ENCODE measurements around the gene PLCB1. TPM values are rescaled to one million over a fixed set of nuclear protein-coding genes. Genes with fewer than 3 reads are reported as not detected.

The PLCB1 gene
- total and polyA plus RNA-seq, 10 of the 15 experiments (the other 5 are each of a cell fraction or from before 2014, with no cell fraction given), result 0.05 to 5.3 (median 0.17) TPM; not detected in 1

DNA sequence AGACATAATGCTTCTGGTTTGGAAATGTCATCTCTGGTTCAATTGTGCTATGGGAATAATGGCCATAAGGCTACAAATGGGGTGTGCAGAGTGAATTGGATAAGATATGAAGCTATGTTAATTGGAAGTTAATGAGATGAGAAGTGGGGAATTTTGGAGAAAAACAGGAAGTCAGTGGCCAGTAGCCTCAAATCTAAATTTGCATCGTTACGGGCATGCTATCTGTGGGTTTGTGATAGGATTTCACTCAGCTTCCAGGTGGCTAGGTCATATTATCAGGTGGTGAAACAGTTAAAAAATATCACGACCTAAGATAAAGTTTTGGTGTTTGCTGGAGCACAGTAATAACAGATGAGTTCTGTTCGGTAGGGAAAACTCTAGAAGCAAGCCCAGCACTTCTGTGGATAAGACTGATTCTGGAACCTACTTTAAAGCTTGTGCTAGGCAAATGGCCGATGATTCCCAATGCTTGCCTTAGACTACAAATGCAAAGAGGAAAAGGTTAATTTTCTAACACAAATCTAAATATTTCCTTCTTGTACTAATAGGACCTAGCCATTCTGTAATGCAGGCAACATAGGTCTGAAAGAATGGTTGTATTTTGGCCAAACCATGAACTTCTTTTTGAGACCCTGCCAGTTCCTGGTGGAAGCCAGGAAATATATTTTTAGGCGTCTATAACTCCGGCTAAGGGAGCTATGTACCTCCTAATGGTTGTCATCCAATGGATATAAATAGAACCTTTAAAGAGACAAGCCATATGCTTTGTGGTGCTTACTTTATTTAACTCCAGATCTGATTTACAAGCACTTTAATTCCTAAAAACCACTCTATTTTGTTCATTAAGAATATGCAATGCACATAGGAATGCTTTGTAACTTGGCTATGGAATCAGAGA is 111.0 kb downstream of the PLCB1 start:
- no peaks in the 10 kb centered on the region for H3K9me3 ChIP-seq (replicated peaks; ENCODE audit: control insufficient read depth, insufficient read depth, low read length)
- 22% methylated on average over 7 of the region's 7 CpGs for WGBS (ENCODE audit: insufficient coverage, insufficient replicate concordance, low lambda C conversion rate, missing lambda C conversion rate)
- in situ Hi-C loops (cut with MboI), result no loop called here
- H3K4me2 ChIP-seq (ENCODE audit: control insufficient read depth, insufficient read depth), result no peak overlapping the region
- ATAC-seq (no peak), DNase-seq (ENCODE audit: low read depth, low spot score) (no peak), FAIRE-seq (no peak)
- H3K4me3 ChIP-seq, result no peak overlapping the region
- TF ChIP-seq E2F4 (IDR thresholded peaks at IDR 0.05; ENCODE audit: low read depth, low read length) (no peak), SPI1 (IDR thresholded peaks at IDR 0.05; ENCODE audit: borderline replicate concordance, insufficient read depth, low read depth, low read length) (peak; percentile 67; the same call in 1 of the 2 replicates)
- no peak overlapping the region for H3K9ac ChIP-seq (ENCODE audit: control insufficient read depth, insufficient read depth, low read length)
- H3K79me2 ChIP-seq (ENCODE audit: control insufficient read depth, insufficient read depth, low read length), result no peaks in the 10 kb centered on the region
- no peak overlapping the region for H3K27ac ChIP-seq (ENCODE audit: control insufficient read depth, insufficient read depth)
- H3K27me3 ChIP-seq (replicated peaks in 1 of 2; ENCODE audit: control insufficient read depth in 2 of 2, insufficient read depth in 2 of 2, low read length in 1 of 2), result no peaks in the 10 kb centered on the region; a peak in 1 of 4 replicates
- H2AFZ ChIP-seq (ENCODE audit: control insufficient read depth, low read depth, low read length), result no peak overlapping the region
- POLR2A ChIA-PET, result no interaction called here
- no TSS peak for BruUV-seq (replicated peaks)
- no peaks in the 10 kb centered on the region for H4K20me1 ChIP-seq (ENCODE audit: control insufficient read depth, insufficient read depth)
- RAD21 ChIA-PET (ENCODE audit: unreplicated experiment), result interaction anchor here (0.8 kb wide), 1 partner anchor 10 kb away, joined by 4 read pairs; no protein-coding TSS in a partner anchor
- H3K36me3 ChIP-seq (ENCODE audit: control insufficient read depth in 2 of 2, insufficient read depth in 2 of 2, low read length in 1 of 2), result no peaks in the 10 kb centered on the region
- intact Hi-C loops (cut with micrococcal nuclease; ENCODE audit: unreplicated experiment), result no loop called here
- SMC1A ChIA-PET (ENCODE audit: uncharacterized antibody, unreplicated experiment), result interaction anchor here (0.7 to 2.0 kb wide), 2 partner anchors 13 to 134 kb away, joined by 3 to 7 read pairs; no protein-coding TSS in a partner anchor
- H3K4me1 ChIP-seq (ENCODE audit: control insufficient read depth, insufficient read depth, low read length), result no peaks in the 10 kb centered on the region
- CTCF ChIA-PET, result interaction anchor here (1.3 kb wide), 1 partner anchor 479 kb away, joined by 3 read pairs; no protein-coding TSS in a partner anchor

DNA sequence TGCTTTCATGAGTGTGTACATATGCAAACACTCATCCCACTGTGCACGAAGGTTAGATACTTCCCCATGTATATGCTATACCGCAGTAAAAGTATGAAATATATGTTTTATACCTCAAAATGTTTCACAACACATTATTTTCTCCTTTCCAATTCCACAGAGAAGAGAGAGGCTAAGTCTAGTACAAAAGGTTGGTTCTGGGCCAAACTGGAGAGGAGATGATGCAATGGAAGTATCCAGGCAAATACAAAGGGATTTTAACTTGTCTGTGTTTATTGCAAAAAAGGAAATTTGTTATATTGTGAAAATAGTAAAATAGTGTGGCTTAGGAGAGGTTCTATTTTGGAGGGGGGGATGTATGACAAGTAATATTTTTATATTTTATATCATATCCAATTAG is 112.6 kb downstream of the PLCB1 start:
- H3K36me3 ChIP-seq (ENCODE audit: control insufficient read depth in 2 of 2, insufficient read depth in 2 of 2, low read length in 1 of 2), result no peaks in the 10 kb centered on the region
- 13% methylated on average over 2 of the region's 2 CpGs for WGBS (ENCODE audit: insufficient coverage, insufficient replicate concordance, low lambda C conversion rate, missing lambda C conversion rate)
- POLR2A ChIA-PET, result no interaction called here
- no peaks in the 10 kb centered on the region for H3K4me1 ChIP-seq (ENCODE audit: control insufficient read depth, insufficient read depth, low read length)
- H3K9ac ChIP-seq (ENCODE audit: control insufficient read depth, insufficient read depth, low read length), result no peak overlapping the region
- no TSS peak for BruUV-seq (replicated peaks)
- no peak overlapping the region for H3K4me3 ChIP-seq
- no peak for FAIRE-seq
- no peak for DNase-seq (ENCODE audit: low read depth, low spot score)
- TF ChIP-seq, protein P1, sequence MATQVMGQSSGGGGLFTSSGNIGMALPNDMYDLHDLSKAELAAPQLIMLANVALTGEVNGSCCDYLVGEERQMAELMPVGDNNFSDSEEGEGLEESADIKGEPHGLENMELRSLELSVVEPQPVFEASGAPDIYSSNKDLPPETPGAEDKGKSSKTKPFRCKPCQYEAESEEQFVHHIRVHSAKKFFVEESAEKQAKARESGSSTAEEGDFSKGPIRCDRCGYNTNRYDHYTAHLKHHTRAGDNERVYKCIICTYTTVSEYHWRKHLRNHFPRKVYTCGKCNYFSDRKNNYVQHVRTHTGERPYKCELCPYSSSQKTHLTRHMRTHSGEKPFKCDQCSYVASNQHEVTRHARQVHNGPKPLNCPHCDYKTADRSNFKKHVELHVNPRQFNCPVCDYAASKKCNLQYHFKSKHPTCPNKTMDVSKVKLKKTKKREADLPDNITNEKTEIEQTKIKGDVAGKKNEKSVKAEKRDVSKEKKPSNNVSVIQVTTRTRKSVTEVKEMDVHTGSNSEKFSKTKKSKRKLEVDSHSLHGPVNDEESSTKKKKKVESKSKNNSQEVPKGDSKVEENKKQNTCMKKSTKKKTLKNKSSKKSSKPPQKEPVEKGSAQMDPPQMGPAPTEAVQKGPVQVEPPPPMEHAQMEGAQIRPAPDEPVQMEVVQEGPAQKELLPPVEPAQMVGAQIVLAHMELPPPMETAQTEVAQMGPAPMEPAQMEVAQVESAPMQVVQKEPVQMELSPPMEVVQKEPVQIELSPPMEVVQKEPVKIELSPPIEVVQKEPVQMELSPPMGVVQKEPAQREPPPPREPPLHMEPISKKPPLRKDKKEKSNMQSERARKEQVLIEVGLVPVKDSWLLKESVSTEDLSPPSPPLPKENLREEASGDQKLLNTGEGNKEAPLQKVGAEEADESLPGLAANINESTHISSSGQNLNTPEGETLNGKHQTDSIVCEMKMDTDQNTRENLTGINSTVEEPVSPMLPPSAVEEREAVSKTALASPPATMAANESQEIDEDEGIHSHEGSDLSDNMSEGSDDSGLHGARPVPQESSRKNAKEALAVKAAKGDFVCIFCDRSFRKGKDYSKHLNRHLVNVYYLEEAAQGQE (IDR thresholded peaks at IDR 0.05; ENCODE audit: low read depth, low read length), result no peak
- TF ChIP-seq PKNOX1 (IDR thresholded peaks at IDR 0.05), result no peak
- TF ChIP-seq, protein P2, sequence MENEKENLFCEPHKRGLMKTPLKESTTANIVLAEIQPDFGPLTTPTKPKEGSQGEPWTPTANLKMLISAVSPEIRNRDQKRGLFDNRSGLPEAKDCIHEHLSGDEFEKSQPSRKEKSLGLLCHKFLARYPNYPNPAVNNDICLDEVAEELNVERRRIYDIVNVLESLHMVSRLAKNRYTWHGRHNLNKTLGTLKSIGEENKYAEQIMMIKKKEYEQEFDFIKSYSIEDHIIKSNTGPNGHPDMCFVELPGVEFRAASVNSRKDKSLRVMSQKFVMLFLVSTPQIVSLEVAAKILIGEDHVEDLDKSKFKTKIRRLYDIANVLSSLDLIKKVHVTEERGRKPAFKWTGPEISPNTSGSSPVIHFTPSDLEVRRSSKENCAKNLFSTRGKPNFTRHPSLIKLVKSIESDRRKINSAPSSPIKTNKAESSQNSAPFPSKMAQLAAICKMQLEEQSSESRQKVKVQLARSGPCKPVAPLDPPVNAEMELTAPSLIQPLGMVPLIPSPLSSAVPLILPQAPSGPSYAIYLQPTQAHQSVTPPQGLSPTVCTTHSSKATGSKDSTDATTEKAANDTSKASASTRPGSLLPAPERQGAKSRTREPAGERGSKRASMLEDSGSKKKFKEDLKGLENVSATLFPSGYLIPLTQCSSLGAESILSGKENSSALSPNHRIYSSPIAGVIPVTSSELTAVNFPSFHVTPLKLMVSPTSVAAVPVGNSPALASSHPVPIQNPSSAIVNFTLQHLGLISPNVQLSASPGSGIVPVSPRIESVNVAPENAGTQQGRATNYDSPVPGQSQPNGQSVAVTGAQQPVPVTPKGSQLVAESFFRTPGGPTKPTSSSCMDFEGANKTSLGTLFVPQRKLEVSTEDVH (IDR thresholded peaks at IDR 0.05; ENCODE audit: low read depth, partially characterized antibody), result no peak
- no peak overlapping the region for H3K4me2 ChIP-seq (ENCODE audit: control insufficient read depth, insufficient read depth)
- H3K79me2 ChIP-seq (ENCODE audit: control insufficient read depth, insufficient read depth, low read length), result no peaks in the 10 kb centered on the region
- no peaks in the 10 kb centered on the region for H3K9me3 ChIP-seq (replicated peaks; ENCODE audit: control insufficient read depth, insufficient read depth, low read length)
- in situ Hi-C loops (cut with MboI), result no loop called here
- intact Hi-C loops (cut with micrococcal nuclease; ENCODE audit: unreplicated experiment), result no loop called here
- H4K20me1 ChIP-seq (ENCODE audit: control insufficient read depth, insufficient read depth), result no peaks in the 10 kb centered on the region
- H3K27ac ChIP-seq (ENCODE audit: control insufficient read depth, insufficient read depth), result no peak overlapping the region
- CTCF ChIA-PET, result no interaction called here
- H2AFZ ChIP-seq (ENCODE audit: control insufficient read depth, low read depth, low read length), result no peak overlapping the region
- SMC1A ChIA-PET (ENCODE audit: uncharacterized antibody, unreplicated experiment), result no interaction called here
- RAD21 ChIA-PET (ENCODE audit: unreplicated experiment), result no interaction called here
- H3K27me3 ChIP-seq (replicated peaks in 1 of 2; ENCODE audit: control insufficient read depth in 2 of 2, insufficient read depth in 2 of 2, low read length in 1 of 2), result no peaks in the 10 kb centered on the region
- no peak for ATAC-seq
